ENCODE data around the gene PARP14.

GRCh38 chr3:122679882-122680474, 661 bp upstream of the PARP14 start:
- TF ChIP-seq EZH2phosphoT487 (IDR thresholded peaks at IDR 0.05; ENCODE audit: insufficient read depth, low read depth) (no peak), EZH2 (IDR thresholded peaks at IDR 0.05; ENCODE audit: insufficient read depth, poor library complexity, severe bottlenecking) (no peak)

Measured in GM23248 (cell line).